Measurements from ENCODE around the gene DLL4. TPM values are rescaled to one million over a fixed set of nuclear protein-coding genes. Genes with fewer than 3 reads are reported as not detected.

The DLL4 gene
- total and polyA plus RNA-seq, 10 donors, result 1.2 to 26.3 (median 10.2) TPM

GRCh38 chr15:40925863-40926658 is 3.1 kb upstream of the DLL4 start:
- Histone ChIP-seq H3K27me3 (replicated peaks in 1 of 7) (peaks cover 0 to 65% (median 58%) of the 10 kb centered on the region in 7 donors), H3K4me3 (peak overlapping the region in 7 of 8 donors; percentile 1 to 64 (median 29)), H3K27ac (no peak overlapping the region), H3K4me1 (peaks cover 43 to 58% (median 57%) of the 10 kb centered on the region in 6 donors), H3K9me3 (no peaks in the 10 kb centered on the region), H3K36me3 (no peaks in the 10 kb centered on the region)
- DNase-seq, result peak; percentile 72
- intact Hi-C loops (cut with DNase I; ENCODE audit: low total_unique reads), result no loop called here
- WGBS, 5 donors, result 6 to 25% (median 9%) methylated on average over 13 to 61 of the region's 61 CpGs
- TF ChIP-seq POLR2A (IDR thresholded peaks at IDR 0.05) (no peak), POLR2AphosphoS5 (IDR thresholded peaks at IDR 0.05) (peak in 1 of 3 donors; percentile 32)

GRCh38 chr15:40926659-40927494 is 2.3 kb upstream of the DLL4 start:
- H3K27me3 ChIP-seq (replicated peaks in 1 of 7), result peaks cover 0 to 73% (median 61%) of the 10 kb centered on the region in 7 donors
- no peak for TF ChIP-seq POLR2AphosphoS5 (IDR thresholded peaks at IDR 0.05)
- no peak for TF ChIP-seq POLR2A (IDR thresholded peaks at IDR 0.05)
- TF ChIP-seq CTCF (IDR thresholded peaks at IDR 0.05 in 8 of 11, conservative IDR thresholded peaks at IDR 0.05 in 3 of 11), result no peak
- no peaks in the 10 kb centered on the region for H3K36me3 ChIP-seq
- H3K9me3 ChIP-seq, result no peaks in the 10 kb centered on the region
- H3K4me1 ChIP-seq, result peaks cover 46 to 67% (median 62%) of the 10 kb centered on the region in 6 donors
- peak overlapping the region in 4 of 8 donors; percentile 29 to 87 (median 42) for H3K4me3 ChIP-seq
- peak; percentile 60 for DNase-seq
- WGBS, 5 donors, result 25 to 52% (median 37%) methylated on average over 32 to 33 of the region's 33 CpGs
- intact Hi-C loops (cut with DNase I; ENCODE audit: low total_unique reads), result no loop called here
- H3K27ac ChIP-seq, result no peak overlapping the region

- H3K36me3 ChIP-seq, result no peaks in the 10 kb centered on the region
- peaks cover 0 to 79% (median 61%) of the 10 kb centered on the region in 7 donors for H3K27me3 ChIP-seq (replicated peaks in 1 of 7)
- TF ChIP-seq POLR2AphosphoS5 (IDR thresholded peaks at IDR 0.05) (no peak), CTCF (IDR thresholded peaks at IDR 0.05 in 8 of 11, conservative IDR thresholded peaks at IDR 0.05 in 3 of 11) (no peak), POLR2A (IDR thresholded peaks at IDR 0.05) (no peak)
- H3K4me1 ChIP-seq, result peaks cover 50 to 73% (median 69%) of the 10 kb centered on the region in 6 donors
- H3K27ac ChIP-seq, result no peak overlapping the region
- peak overlapping the region in 4 of 8 donors; percentile 50 to 87 (median 72) for H3K4me3 ChIP-seq
- DNase-seq, result no peak
- intact Hi-C loops (cut with DNase I; ENCODE audit: low total_unique reads), result no loop called here
- WGBS, 5 donors, result 11 to 22% (median 17%) methylated on average over 19 to 24 of the region's 24 CpGs
- H3K9me3 ChIP-seq, result no peaks in the 10 kb centered on the region
These were observed 1.7 kb upstream of the DLL4 start for GRCh38 chr15:40927495-40927872.

GRCh38 chr15:40927873-40928806 is 1.0 kb upstream of the DLL4 start:
- 0 to 1% (median 1%) methylated on average over 20 to 68 of the region's 68 CpGs for WGBS, 5 donors
- no peak overlapping the region for H3K27ac ChIP-seq

More at GRCh38 chr15:40927873-40928806, 1.0 kb upstream of the DLL4 start:
- Histone ChIP-seq H3K4me1 (peaks cover 56 to 79% (median 75%) of the 10 kb centered on the region in 6 donors), H3K27me3 (replicated peaks in 1 of 7) (peaks cover 0 to 80% (median 61%) of the 10 kb centered on the region in 7 donors), H3K4me3 (peak overlapping the region; percentile 47 to 87 (median 58)), H3K36me3 (no peaks in the 10 kb centered on the region), H3K9me3 (no peaks in the 10 kb centered on the region)
- DNase-seq, result peak; percentile 73
- TF ChIP-seq POLR2A (IDR thresholded peaks at IDR 0.05), result no peak
- intact Hi-C loops (cut with DNase I; ENCODE audit: low total_unique reads), result no loop called here

Measured in spleen (tissue), 11 donors.